Esophagus muscularis mucosa (tissue), 2 donors: ENCODE results near the gene ARID5B.

ENCODE experiments used
- EP300 ChIP-seq: sonication (generic); formaldehyde crosslinking; IDR thresholded peaks from one replicate; pipeline ENCODE4 v1.6.1; 2017; ENCODE audit warnings: antibody characterized with exemption
- POLR2A ChIP-seq: fragments of 450-650 bp; IDR thresholded peaks from one replicate; pipeline ENCODE4 v1.6.1; 2017; ENCODE audit warnings: antibody characterized with exemption, moderate library complexity, mild to moderate bottlenecking, low read depth

DNA sequence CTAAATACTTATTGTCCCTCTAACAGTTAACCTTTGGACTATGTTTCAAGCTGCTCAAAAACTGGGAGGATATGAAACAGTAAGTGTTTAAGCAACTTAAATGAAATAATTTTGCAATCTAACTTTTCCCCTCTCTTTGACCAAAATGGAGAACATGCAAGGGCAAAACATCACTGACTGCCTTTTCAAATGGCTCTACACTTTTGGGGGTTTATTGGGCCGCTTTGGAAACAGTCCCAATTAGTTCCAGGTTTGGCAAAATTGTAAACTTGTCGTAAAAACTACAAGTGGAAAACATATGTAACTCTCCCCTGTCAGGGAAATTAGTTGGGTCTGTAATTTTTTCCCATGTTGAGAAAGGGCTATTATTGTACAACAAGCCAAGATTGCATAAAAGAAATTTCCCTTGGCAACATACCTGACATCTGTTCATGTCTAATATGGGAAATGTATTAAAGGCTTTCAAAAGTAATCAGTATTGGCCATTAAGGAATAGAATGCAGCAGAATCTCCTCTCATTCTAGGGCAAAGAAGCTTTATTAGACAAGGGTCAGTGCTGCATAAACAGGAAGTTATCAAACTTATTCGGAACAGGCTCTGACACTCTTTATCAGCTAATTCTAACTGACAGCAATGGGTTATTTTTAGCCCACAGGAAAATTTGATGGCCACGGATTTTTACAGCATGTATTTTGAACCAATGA is 157.9 kb downstream of the ARID5B start:
- TF ChIP-seq EP300 (no peak), POLR2A (no peak)
